GM19328 (cell line): Measurements from ENCODE around the gene CDK11B.
"Not testable (repeated sequence)": the region's sequence is repeated elsewhere in the genome, so short reads cannot be mapped to it uniquely, and the experiment has no call there.

Experiments used
- ATAC-seq: cut with Tn5 transposase; IDR thresholded peaks from one replicate; pipeline ENCODE4 v1.9.1; 2021; ENCODE audit warnings: mild to moderate bottlenecking, moderate library complexity; ENCODE audit not compliant: unreplicated experiment

Gene CDK11B

DNA sequence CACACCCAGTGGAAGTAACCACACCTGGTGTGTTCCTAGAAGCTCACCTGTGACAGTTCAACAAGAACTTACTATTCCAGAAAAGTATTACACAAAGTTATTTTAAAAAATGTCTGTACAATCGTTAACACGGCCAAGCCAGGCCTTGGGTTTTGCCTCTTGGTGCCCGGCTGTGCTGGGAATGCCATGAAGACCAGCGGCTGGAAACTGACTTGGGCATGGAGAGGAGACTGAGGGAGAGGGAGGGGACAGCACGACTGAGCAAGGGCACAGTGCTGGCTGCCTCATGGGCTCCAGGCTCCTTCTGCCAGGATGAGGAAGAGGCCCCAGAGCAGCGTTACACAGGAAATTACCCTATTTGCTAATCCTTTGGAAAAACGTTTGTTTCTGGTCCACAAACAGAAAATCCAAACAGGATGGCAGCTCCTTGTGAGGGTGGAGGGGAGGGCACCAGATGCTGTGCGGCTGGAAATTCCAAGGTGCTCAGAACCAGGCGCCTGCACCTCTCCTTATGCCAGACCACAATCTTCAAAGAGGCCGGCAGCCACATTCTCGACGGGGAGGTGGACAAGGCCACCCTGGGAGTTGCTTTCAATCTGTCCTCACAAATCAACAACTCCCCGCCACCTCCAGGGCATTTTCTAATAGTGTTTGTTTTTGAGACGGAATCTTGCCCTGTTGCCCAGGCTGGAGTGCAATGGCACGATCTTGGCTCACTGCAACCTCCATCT, 4.2 kb upstream of the CDK11B start:
- ATAC-seq, result not testable (repeated sequence)

DNA sequence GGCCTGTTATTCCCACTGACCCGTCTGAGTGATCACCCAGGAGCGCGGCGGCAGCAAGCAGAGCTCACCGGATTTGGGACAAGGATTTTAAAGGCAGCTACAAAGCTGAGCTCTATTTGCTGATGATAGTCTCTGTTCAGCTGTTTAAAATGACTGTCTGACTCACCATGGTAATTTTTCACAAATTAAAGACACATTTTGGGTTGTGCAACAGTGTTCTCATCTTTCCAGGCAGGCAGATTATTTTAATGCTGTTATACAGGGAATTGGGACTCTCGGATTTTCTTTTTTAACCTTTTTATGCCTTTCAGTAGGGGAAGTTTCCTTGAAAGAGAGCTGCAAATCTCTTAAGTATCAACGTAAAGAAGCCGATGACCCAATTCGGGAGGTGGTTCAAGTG, 3.6 kb upstream of the CDK11B start:
- not testable (repeated sequence) for ATAC-seq

DNA sequence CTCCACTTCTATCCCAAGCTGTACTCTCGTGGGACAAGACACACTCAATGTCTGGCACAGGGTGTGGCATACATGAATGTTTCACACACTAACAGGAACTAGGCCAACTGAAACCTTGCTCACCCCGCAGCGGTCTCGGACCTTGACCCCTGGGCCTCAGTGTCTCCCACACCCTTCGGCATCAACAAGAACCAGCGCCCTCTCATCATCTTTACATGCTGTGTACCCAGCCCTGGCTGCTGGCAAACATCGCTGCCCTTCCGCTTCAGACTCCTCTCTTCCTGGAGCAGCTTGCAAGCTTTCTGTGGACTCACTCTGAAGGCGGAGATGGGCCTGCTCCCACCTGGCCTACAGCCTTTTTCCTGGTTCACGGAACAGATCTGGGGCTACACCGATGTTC, 10.5 kb downstream of the CDK11B start:
- not testable (repeated sequence) for ATAC-seq

GRCh38 chr1:1647567-1648241, 11.1 kb downstream of the CDK11B start:
- ATAC-seq, result not testable (repeated sequence)

DNA sequence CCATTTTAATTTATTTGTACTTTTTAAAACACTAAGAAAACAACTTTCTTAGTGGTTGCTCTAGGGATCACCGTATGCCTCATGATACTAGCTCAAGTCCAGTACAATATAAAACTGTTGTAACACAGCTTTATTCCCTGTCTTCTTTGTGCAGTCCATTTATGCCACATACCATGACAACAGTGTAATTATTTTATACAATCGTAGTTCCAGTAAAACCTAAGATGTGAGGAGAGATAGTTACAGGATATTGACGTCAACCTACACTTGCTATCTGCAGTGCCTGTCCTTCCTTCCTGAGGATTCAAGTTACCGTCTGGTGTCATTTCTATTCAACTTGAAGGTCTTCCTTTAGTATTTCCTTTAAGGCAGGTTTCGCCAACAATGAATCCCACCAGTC, 12.5 kb downstream of the CDK11B start:
- ATAC-seq, result not testable (repeated sequence)

DNA sequence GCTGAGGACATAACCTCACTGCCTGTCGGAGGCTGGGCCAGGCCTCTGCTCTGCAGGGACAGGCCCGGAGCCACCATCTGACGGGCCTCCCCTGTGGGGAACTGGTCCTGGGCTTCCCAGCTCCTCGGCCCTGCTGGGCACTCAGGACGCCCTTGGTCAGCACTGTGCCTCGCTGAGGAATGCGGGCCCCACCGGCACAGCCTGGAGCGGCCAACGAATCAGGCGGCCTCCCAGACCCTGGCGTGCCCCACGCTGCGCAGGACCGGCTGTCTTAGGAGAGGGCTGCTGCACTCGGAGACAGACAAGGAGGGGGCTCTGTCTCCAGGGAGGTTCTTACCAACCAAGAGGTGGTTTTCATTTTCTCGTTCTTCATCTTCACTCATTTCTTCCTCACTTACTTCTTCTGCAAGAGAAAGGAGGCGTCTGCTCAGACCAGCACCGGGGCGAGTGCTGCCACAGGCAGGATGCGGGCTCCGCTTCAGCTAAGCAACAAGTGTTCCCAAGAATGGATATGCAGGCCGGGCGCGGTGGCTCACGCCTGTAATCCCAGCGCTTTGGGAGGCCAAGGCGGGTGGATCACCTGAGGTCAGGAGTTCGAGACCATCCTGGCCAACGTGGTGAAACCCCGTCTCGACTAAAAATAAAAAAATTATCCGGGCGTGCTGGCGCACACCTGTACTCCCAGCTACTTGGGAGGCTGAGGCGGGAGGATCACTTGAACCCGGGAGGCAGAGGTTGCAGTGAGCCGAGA, 17.9 kb downstream of the CDK11B start:
- not testable (repeated sequence) for ATAC-seq

DNA sequence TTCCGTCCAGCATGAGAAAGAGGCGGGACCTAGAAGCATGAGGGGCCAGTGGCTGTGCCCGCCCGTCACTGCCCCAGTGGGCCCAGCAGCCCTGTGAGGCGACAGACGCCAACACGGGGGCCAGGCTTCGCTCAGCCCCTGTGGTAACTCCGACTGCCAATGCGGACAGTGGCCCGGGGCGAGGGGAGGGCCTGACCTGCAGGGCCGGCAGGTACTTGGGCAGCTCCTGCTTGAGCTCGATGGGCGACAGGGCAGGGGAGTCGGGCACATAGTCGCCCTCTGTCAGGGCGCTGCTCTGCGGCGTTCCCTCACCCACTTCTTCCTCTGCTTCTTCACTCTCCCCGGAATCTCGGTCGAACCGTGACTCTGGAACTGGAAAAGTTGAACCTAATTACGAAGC, 18.7 kb downstream of the CDK11B start:
- not testable (repeated sequence) for ATAC-seq

GRCh38 chr1:1639368-1639767, 19.4 kb downstream of the CDK11B start:
- not testable (repeated sequence) for ATAC-seq

- not testable (repeated sequence) for ATAC-seq
Measured at GRCh38 chr1:1638528-1638927, 20.3 kb downstream of the CDK11B start.

GRCh38 chr1:1637479-1637875, 21.3 kb downstream of the CDK11B start:
- ATAC-seq, result not testable (repeated sequence)

GRCh38 chr1:1636621-1637478, 22.0 kb downstream of the CDK11B start:
- not testable (repeated sequence) for ATAC-seq

GRCh38 chr1:1634613-1635012, 24.2 kb downstream of the CDK11B start:
- not testable (repeated sequence) for ATAC-seq

- not testable (repeated sequence) for ATAC-seq
Measured at GRCh38 chr1:1633409-1633808, 25.4 kb downstream of the CDK11B start.

DNA sequence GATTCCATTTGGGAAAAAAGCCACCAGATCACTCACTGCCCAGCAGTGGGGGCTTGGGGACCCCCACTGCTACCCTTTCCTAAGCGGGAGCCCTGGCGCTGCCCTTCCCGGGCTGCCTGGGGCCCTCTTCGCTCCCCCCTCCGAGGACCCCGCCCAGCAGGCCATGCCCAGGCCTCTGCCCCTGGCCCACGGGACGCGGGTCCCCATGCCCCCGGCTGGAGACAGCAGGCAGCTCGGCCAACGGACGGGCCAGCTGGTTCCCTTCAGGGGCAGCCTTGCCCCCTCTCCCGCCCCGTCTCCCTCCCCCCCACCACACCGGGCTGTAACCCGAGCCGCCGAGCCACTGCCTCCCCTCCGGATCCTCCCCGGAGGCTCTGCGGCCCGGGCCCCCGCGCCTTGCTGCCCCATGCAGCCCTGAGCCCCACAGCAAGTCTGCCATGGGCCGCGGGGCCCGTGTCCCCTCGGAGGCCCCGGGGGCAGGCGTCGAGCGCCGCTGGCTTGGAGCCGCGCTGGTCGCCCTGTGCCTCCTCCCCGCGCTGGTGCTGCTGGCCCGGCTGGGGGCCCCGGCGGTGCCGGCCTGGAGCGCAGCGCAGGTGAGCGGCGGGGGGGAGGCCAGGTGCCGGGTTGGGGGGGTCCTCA, 26.9 kb downstream of the CDK11B start, which contains the start of gene MMP23B:
MMP23B (plus strand) TSS at position 392 of the 639 bp plus-strand sequence; CDS start at position 438, 46 bp downstream.
- no peak for ATAC-seq

DNA sequence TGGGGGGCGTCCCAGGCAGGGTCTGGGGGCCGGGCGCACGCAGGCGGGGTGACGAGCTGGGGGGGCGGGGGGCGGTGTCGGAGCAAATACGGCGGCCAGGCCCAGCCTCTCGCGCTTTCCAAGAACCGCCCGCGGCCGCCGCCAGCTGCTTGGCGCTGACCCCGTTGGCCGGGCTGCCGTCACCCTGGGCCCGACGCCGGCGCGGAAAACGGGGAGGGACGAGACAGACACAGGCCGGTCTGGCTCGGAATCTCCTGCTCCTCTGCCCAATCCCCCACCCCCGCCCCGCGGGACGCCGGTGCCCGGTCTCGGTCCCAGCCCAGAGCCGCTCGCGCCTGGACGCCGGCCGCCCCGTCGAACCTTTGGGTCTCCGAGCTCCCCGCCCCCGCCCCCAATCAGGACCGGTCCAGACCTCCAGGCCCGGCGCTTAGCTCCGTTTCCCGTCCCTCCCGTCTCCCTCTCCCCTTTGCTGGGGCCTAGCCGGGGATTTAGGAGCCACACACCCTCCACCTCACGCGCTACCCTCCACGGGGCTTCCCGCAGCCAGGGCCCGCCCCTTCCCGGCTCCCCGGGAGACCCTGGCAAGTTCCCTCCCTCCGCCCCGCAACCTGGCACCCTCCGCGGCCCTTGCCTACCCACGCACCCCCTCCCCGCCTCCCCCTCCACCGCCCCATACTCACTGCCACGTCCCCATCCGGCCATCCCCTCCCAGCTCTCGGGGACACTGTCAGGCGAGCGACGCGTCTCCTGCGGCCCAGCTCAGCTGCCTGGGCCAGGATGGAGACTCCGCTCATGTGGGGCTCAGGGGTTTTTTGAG, 27.6 kb downstream of the CDK11B start:
- ATAC-seq, result no peak

DNA sequence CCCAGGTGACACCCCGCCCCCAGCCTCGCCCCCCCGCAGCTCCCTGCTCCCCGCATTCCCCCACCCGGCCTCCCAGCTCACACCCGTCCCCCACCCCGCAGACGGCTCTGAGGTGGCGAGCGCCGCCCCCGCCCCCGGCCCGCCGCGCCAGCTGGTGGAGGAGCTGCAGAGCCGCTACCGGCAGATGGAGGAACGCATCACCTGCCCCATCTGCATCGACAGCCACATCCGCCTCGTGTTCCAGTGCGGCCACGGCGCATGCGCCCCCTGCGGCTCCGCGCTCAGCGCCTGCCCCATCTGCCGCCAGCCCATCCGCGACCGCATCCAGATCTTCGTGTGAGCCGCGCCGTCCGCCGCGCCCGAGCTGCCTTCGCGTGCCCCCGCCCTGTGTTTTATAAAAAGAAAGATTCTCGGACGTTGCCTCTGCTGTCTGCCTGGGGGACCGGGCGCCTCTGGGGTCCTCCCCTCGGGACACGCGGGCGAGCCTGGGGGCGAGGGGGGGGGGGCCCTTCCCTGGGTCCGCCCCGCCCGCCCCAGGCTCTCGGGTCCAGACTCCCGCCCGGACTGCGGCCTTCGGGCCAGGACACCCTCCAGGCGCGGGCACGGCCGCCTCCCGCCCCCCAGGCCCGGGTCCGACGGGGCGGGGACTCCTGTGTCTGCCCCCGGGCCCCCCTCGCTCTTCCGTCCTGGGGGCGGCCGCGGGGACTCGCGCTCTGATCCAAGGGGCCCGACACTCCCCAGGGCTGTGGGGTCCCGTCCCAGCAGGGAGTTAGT, 28.4 kb downstream of the CDK11B start:
- no peak for ATAC-seq

DNA sequence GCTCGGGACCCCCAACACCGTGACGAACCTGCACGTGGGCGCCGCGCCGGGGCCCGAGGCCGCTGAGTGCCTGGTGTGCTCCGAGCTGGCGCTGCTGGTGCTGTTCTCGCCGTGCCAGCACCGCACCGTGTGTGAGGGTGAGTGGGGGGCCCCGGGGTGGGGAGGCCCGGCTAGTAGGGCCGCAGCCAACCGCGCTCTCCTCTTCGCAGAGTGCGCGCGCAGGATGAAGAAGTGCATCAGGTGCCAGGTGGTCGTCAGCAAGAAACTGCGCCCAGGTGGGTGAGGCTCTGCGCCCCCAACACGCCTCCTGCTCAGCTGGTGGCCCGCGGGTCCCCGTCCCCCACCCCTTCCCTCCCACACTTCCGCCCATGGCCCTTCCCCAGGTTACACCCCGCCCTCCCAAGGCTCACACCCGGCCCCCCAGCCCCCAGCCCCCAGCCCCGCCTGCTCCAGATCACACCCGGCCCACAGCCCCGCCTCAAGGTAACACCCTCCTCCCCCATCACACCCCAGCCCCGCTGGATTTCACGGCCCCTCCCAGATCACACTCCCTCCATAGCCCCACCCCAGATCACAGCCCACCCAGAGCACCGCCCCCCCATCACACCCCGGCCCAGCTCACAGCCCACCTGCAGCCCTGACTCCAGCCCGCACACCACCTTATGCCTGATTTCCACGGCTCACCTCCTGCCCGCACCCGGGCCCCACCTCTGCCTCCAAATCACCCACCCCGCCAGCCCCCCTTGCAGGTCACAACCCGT, 29.2 kb downstream of the CDK11B start:
- no peak for ATAC-seq
